Measurements from ENCODE around the gene SLC34A3.

The SLC34A3 gene

GRCh38 chr9:137270929-137271695, 40.4 kb downstream of the SLC34A3 start:
- H3K9ac ChIP-seq (ENCODE audit: low read depth in 1 of 2, low read length in 2 of 2), result no peak overlapping the region
- H3K4me1 ChIP-seq (ENCODE audit: control insufficient read depth in 1 of 2, insufficient read depth in 2 of 2, low read length in 2 of 2), result peaks cover 36 to 45% of the 10 kb centered on the region in 2 donors
- no peak overlapping the region for H3K27ac ChIP-seq (ENCODE audit: low read depth, low read length)

DNA sequence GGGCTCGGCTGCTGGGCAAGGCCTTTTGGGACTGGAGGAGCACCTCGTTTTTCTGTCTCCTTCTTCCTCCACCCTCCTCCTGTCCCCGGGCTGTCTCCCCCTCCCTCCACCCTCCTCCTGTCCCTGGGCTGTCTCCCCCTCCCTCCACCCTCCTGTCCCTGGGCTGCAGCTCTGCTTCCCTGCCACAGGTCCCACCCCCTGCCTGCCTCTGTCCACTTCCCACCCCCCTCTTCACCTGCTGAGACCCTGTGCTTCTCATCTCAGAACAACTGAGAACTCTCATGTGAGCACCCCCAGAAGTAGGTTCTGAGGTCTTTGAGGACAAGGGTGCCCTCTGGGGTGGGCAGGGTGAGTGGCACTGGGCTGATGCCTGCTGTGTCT, 41.0 kb downstream of the SLC34A3 start:
- no peaks in the 10 kb centered on the region for H3K27me3 ChIP-seq (ENCODE audit: control insufficient read depth in 1 of 2, insufficient read depth in 2 of 2, low read length in 2 of 2)
- H3K9me3 ChIP-seq (ENCODE audit: control insufficient read depth in 1 of 2, low read length in 2 of 2), result no peaks in the 10 kb centered on the region
- H3K27ac ChIP-seq (ENCODE audit: low read depth, low read length), result no peak overlapping the region
- H3K36me3 ChIP-seq (ENCODE audit: control insufficient read depth in 1 of 2, insufficient read depth in 2 of 2, low read length in 2 of 2), result peaks cover 3 to 32% of the 10 kb centered on the region in 2 donors
- no peak overlapping the region for H3K9ac ChIP-seq (ENCODE audit: low read depth in 1 of 2, low read length in 2 of 2)
- H3K4me3 ChIP-seq (ENCODE audit: low read depth in 1 of 2, low read length in 2 of 2), result no peak overlapping the region
- H3K4me1 ChIP-seq (ENCODE audit: control insufficient read depth in 1 of 2, insufficient read depth in 2 of 2, low read length in 2 of 2), result peaks cover 42 to 50% of the 10 kb centered on the region in 2 donors

More at GRCh38 chr9:137270929-137271695, 40.4 kb downstream of the SLC34A3 start:
- Histone ChIP-seq H3K27me3 (ENCODE audit: control insufficient read depth in 1 of 2, insufficient read depth in 2 of 2, low read length in 2 of 2) (no peaks in the 10 kb centered on the region), H3K9me3 (ENCODE audit: control insufficient read depth in 1 of 2, low read length in 2 of 2) (no peaks in the 10 kb centered on the region), H3K4me3 (ENCODE audit: low read depth in 1 of 2, low read length in 2 of 2) (no peak overlapping the region), H3K36me3 (ENCODE audit: control insufficient read depth in 1 of 2, insufficient read depth in 2 of 2, low read length in 2 of 2) (peaks cover 7 to 38% of the 10 kb centered on the region in 2 donors)

DNA sequence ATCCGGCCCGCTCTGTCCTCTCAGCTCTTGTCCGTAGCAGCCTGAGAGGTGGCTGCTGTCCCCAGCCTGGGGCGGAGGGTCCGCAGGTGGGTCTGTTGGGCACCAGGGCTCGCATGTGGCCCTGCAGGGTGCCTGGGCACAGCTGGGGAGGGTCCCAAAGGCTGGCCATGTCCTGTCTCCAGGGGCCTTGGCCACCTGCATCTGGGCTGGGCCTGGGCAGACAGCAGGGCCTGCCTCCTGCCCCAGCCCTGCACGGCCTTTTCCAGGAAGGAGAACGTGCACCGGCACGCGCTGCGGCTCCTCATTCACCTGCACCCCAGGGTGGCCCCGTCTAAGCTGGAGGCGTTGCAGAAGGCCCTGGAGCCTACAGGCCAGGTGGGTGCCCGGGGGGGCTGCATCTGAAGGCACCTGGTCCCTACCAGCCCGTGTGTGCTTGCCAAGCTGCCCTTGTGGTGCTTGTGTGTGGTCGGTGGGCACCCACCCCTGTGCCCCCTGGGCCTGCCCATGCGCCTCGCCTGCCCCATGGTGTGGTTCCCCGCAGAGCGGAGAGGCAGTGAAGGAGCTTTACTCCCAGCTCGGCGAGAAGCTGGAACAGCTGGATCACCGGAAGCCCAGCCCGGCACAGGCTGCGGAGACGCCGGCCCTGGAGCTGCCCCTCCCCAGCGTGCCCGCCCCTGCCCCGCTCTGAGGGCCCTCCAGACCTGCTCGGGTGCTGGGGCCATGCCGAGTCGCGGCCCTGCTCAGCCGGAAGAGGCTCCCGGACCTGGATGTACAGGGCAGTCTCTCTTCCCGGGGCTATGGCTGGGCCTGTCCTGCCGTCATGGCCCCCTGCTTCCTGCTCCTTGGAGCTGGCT, 41.8 kb downstream of the SLC34A3 start:
- Histone ChIP-seq H3K9me3 (ENCODE audit: control insufficient read depth in 1 of 2, low read length in 2 of 2) (no peaks in the 10 kb centered on the region), H3K4me3 (ENCODE audit: low read depth in 1 of 2, low read length in 2 of 2) (no peak overlapping the region), H3K27ac (ENCODE audit: low read depth, low read length) (no peak overlapping the region), H3K9ac (ENCODE audit: low read depth in 1 of 2, low read length in 2 of 2) (no peak overlapping the region), H3K4me1 (ENCODE audit: control insufficient read depth in 1 of 2, insufficient read depth in 2 of 2, low read length in 2 of 2) (peaks cover 49 to 58% of the 10 kb centered on the region in 2 donors), H3K27me3 (ENCODE audit: control insufficient read depth in 1 of 2, insufficient read depth in 2 of 2, low read length in 2 of 2) (no peaks in the 10 kb centered on the region), H3K36me3 (ENCODE audit: control insufficient read depth in 1 of 2, insufficient read depth in 2 of 2, low read length in 2 of 2) (peaks cover 3 to 27% of the 10 kb centered on the region in 2 donors)

DNA sequence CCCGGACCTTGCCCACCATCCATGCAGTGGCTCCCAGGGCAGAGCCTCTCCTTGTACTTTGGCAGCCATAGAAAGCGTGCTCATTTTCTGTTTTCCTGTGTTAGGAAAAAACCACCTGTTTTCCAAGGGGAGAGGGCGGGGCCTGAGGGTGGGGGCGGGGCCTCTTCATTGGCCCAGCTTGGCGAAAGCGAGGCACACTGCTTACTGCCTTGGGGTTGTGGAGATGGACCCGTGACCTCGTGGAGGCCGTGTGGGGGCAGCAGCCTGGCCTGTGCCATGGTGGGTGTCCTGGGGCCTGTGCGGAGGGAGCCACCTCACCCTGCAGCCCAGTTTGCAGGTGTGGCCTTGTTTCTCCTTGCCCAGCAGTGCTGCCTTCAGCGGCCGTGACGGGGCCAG, 42.4 kb downstream of the SLC34A3 start:
- Histone ChIP-seq H3K27me3 (ENCODE audit: control insufficient read depth in 1 of 2, insufficient read depth in 2 of 2, low read length in 2 of 2) (no peaks in the 10 kb centered on the region), H3K27ac (ENCODE audit: low read depth, low read length) (no peak overlapping the region), H3K9ac (ENCODE audit: low read depth in 1 of 2, low read length in 2 of 2) (no peak overlapping the region), H3K36me3 (ENCODE audit: control insufficient read depth in 1 of 2, insufficient read depth in 2 of 2, low read length in 2 of 2) (peaks cover 3 to 27% of the 10 kb centered on the region in 2 donors), H3K4me3 (ENCODE audit: low read depth in 1 of 2, low read length in 2 of 2) (no peak overlapping the region), H3K9me3 (ENCODE audit: control insufficient read depth in 1 of 2, low read length in 2 of 2) (no peaks in the 10 kb centered on the region), H3K4me1 (ENCODE audit: control insufficient read depth in 1 of 2, insufficient read depth in 2 of 2, low read length in 2 of 2) (peaks cover 45 to 59% of the 10 kb centered on the region in 2 donors)

- peak overlapping the region; percentile 63 for H3K27ac ChIP-seq (ENCODE audit: low read depth, low read length)
- H3K9me3 ChIP-seq (ENCODE audit: control insufficient read depth in 1 of 2, low read length in 2 of 2), result no peaks in the 10 kb centered on the region
- H3K36me3 ChIP-seq (ENCODE audit: control insufficient read depth in 1 of 2, insufficient read depth in 2 of 2, low read length in 2 of 2), result peaks cover 3 to 25% of the 10 kb centered on the region in 2 donors
- H3K27me3 ChIP-seq (ENCODE audit: control insufficient read depth in 1 of 2, insufficient read depth in 2 of 2, low read length in 2 of 2), result no peaks in the 10 kb centered on the region
- no peak overlapping the region for H3K4me3 ChIP-seq (ENCODE audit: low read depth in 1 of 2, low read length in 2 of 2)
- H3K9ac ChIP-seq (ENCODE audit: low read depth in 1 of 2, low read length in 2 of 2), result peak overlapping the region; percentile 26 to 35
- peaks cover 42 to 55% of the 10 kb centered on the region in 2 donors for H3K4me1 ChIP-seq (ENCODE audit: control insufficient read depth in 1 of 2, insufficient read depth in 2 of 2, low read length in 2 of 2)
Measured at GRCh38 chr9:137273611-137274320, 43.1 kb downstream of the SLC34A3 start.

DNA sequence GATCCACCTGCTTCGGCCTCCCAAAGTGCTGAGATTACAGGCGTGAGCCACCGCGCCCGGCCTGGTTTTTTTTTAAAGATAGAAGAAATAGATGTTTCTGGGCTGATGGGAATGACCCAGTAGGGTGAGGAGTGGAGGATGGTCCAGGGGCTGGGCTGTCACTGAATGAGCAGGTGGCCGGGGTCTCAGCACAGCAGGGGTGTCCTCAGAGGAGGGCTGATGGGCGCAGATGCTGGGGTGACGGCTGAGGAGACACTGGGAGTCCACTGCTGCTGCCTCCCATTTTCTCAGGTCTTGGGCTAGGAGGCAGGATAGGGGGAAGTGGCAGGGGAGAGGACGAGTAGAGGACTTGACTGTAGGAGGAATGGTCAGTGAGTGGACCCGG, 44.5 kb downstream of the SLC34A3 start:
- Histone ChIP-seq H3K4me1 (ENCODE audit: control insufficient read depth in 1 of 2, insufficient read depth in 2 of 2, low read length in 2 of 2) (peaks cover 31 to 48% of the 10 kb centered on the region in 2 donors), H3K4me3 (ENCODE audit: low read depth in 1 of 2, low read length in 2 of 2) (no peak overlapping the region), H3K9ac (ENCODE audit: low read depth in 1 of 2, low read length in 2 of 2) (peak overlapping the region in 1 of 2 donors; percentile 38), H3K9me3 (ENCODE audit: control insufficient read depth in 1 of 2, low read length in 2 of 2) (no peaks in the 10 kb centered on the region), H3K27ac (ENCODE audit: low read depth, low read length) (no peak overlapping the region), H3K27me3 (ENCODE audit: control insufficient read depth in 1 of 2, insufficient read depth in 2 of 2, low read length in 2 of 2) (no peaks in the 10 kb centered on the region), H3K36me3 (ENCODE audit: control insufficient read depth in 1 of 2, insufficient read depth in 2 of 2, low read length in 2 of 2) (peaks cover 0 to 31% of the 10 kb centered on the region in 2 donors)

DNA sequence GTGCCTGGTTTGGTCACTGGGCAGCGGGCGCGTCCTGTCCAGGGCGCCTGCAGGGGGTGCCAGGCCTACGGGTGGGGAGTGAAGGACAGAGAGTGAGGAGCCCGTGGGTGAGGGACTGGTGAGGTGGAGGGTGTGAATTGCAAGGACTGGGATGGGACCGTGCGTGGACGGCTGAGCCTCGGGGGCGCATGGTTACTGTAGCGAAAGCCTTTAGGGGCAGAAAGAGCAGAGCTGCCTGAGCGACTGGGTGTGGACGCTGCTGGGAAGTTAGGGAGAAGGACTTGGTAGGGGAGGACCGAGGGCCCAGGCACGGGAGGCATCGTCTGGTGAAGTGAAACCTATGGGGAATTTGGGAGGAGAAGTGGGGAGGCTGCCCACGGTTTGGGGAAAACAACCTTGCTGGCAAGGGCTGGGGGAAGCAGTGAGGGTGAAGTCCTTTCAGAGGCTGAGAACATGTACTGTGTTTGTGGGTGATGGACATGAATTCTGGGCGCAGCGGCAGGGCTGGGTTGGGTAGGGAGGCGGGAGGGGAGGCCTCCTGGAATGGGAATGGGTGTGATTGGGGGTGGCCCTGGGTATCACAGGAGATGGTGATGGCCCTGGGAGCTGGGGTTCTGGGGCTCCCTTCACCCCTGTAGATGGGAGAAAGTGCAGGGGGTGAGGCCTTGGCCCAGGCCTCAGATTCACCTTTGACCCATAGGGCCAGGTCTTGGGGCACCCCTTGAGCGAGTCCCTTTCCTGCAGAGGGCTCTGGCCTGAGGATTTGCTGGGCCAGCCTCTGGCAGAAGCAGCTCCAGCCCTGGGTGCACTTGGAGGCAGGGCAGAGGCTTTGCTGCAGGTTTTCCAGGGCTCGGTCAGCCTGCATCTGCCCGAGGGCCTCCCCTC, 45.1 kb downstream of the SLC34A3 start:
- Histone ChIP-seq H3K27ac (ENCODE audit: low read depth, low read length) (peak overlapping the region; percentile 20), H3K4me3 (ENCODE audit: low read depth in 1 of 2, low read length in 2 of 2) (peak overlapping the region in 1 of 2 donors; percentile 40), H3K27me3 (ENCODE audit: control insufficient read depth in 1 of 2, insufficient read depth in 2 of 2, low read length in 2 of 2) (no peaks in the 10 kb centered on the region), H3K36me3 (ENCODE audit: control insufficient read depth in 1 of 2, insufficient read depth in 2 of 2, low read length in 2 of 2) (peaks cover 0 to 30% of the 10 kb centered on the region in 2 donors), H3K9me3 (ENCODE audit: control insufficient read depth in 1 of 2, low read length in 2 of 2) (no peaks in the 10 kb centered on the region), H3K4me1 (ENCODE audit: control insufficient read depth in 1 of 2, insufficient read depth in 2 of 2, low read length in 2 of 2) (peaks cover 31 to 49% of the 10 kb centered on the region in 2 donors), H3K9ac (ENCODE audit: low read depth in 1 of 2, low read length in 2 of 2) (peak overlapping the region; percentile 87 to 93)

DNA sequence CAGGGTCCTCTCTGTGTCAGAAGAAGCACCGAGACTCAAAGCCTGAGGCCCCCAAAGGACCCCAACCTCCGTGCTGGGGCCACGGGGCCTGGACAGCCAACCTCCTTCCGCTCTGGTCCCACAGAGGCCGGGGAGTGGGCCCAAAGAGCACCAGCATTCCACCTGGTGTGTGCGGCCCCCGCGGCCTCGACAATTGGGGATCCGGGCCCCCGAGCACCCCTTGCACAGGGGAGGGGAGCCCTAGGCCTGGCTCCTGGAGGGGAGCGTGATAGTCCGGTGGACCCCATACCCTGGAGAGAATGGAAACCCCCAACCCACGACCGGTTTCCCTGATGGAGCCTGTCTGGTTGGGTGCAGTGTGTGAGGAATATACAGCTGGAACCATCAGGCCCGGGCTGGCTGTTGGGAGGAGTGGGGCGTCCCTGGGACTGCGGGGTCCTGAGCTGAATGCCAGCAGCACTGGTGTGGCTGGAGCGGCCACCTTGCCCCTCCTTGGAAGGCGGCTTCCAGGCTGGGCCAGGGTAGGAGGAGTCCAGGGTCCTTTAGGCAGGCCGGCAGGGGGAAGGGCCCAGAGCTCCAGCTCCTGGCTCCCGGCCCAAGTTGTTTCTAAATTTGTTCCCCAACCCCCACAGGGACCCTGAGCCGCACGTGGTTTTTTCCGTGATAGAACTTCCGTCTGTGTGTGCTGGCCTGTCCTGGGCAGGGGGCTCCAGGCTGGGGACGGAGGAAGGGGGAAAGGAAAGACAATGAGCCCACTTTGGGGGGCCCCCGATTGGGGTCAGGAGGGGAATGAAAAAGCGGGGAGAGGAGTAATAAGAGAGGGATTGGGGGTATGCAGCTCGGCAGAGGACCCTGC, 46.0 kb downstream of the SLC34A3 start:
- peaks cover 0 to 26% of the 10 kb centered on the region in 2 donors for H3K36me3 ChIP-seq (ENCODE audit: control insufficient read depth in 1 of 2, insufficient read depth in 2 of 2, low read length in 2 of 2)
- peak overlapping the region; percentile 87 for H3K27ac ChIP-seq (ENCODE audit: low read depth, low read length)
- no peaks in the 10 kb centered on the region for H3K9me3 ChIP-seq (ENCODE audit: control insufficient read depth in 1 of 2, low read length in 2 of 2)
- H3K4me3 ChIP-seq (ENCODE audit: low read depth in 1 of 2, low read length in 2 of 2), result peak overlapping the region; percentile 78 to 81
- H3K9ac ChIP-seq (ENCODE audit: low read depth in 1 of 2, low read length in 2 of 2), result peak overlapping the region; percentile 87 to 93
- peaks cover 31 to 49% of the 10 kb centered on the region in 2 donors for H3K4me1 ChIP-seq (ENCODE audit: control insufficient read depth in 1 of 2, insufficient read depth in 2 of 2, low read length in 2 of 2)
- H3K27me3 ChIP-seq (ENCODE audit: control insufficient read depth in 1 of 2, insufficient read depth in 2 of 2, low read length in 2 of 2), result no peaks in the 10 kb centered on the region
